ENCODE data around the gene PRKN. TPM values are rescaled to one million over a fixed set of nuclear protein-coding genes. Genes with fewer than 3 reads are reported as not detected.

The PRKN gene
- total RNA-seq, 2 experiments from 2014 or later = 0.82 to 1.00 TPM

- no peak for DNase-seq
- intact Hi-C loops (cut with micrococcal nuclease) = no loop called here
Observed at GRCh38 chr6:161378115-161378514, 1349.5 kb downstream of the PRKN start.

DNA sequence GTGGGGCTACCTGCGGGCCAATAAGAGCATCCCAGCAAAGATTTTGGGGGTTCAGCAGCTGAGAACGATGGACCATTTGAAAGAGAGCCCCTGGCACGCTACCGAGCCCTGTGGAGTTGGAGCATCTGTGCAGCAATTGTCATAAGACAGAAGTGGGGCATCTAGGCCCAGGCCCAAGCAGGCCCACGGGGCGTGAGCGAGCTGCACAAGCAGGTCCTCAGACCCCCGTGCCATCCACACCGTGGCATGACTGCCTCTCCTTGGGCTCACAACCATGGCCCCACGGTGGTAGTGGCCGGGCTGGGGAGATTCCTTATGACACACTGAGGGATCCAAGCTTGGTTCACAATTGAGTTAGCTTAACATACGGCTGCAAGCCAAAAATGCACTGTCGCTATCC lies 1350.5 kb downstream of the PRKN start:
- H3K9me3 Mint-ChIP-seq = no peaks in the 10 kb centered on the region
- H3K36me3 Mint-ChIP-seq = no peaks in the 10 kb centered on the region
- intact Hi-C loops (cut with micrococcal nuclease) = no loop called here
- H3K4me1 Mint-ChIP-seq (ENCODE audit: low read depth) = no peaks in the 10 kb centered on the region
- ChIA-PET POLR2A (no interaction called here), CTCF (interaction anchor here (0.5 to 11.1 kb wide), 3 partner anchors 117 to 445 kb away, joined by 3 to 380 read pairs (median 3); no protein-coding TSS in a partner anchor)
- no peaks in the 10 kb centered on the region for H3K27me3 Mint-ChIP-seq
- H3K4me3 Mint-ChIP-seq = no peak overlapping the region
- DNase-seq = no peak
- H3K27ac Mint-ChIP-seq = no peak overlapping the region

More at GRCh38 chr6:161378115-161378514, 1349.5 kb downstream of the PRKN start:
- no peaks in the 10 kb centered on the region for H3K27me3 Mint-ChIP-seq
- POLR2A ChIA-PET = no interaction called here
- no peak overlapping the region for H3K4me3 Mint-ChIP-seq
- no peak overlapping the region for H3K27ac Mint-ChIP-seq
- no peaks in the 10 kb centered on the region for H3K36me3 Mint-ChIP-seq
- H3K9me3 Mint-ChIP-seq = no peaks in the 10 kb centered on the region
- CTCF ChIA-PET = no interaction called here
- no peaks in the 10 kb centered on the region for H3K4me1 Mint-ChIP-seq (ENCODE audit: low read depth)

DNA sequence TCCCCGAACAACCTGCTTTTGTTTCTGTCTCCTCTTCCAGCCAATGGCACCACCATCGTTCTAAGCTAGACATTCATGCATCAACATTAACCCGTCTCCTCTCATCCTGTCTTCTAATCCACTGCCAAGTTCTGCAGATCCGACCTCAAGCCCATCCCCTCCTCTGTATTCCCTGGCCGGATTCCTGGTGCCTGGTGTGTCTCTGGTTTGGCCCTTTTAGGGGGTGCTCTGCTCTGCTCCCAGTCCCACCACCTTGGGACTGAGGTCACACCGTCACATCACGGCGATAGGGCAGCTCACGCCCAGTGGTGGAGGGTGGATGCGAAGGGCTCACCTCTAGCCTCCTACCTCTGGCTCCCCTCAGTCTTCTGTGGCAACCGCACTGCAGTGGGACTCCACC lies 1351.2 kb downstream of the PRKN start:
- H3K36me3 Mint-ChIP-seq = no peaks in the 10 kb centered on the region
- H3K9me3 Mint-ChIP-seq = no peaks in the 10 kb centered on the region
- intact Hi-C loops (cut with micrococcal nuclease) = no loop called here
- no peak overlapping the region for H3K4me3 Mint-ChIP-seq
- POLR2A ChIA-PET = no interaction called here
- no peak overlapping the region for H3K27ac Mint-ChIP-seq
- no peaks in the 10 kb centered on the region for H3K4me1 Mint-ChIP-seq (ENCODE audit: low read depth)
- CTCF ChIA-PET = interaction anchor here (1.3 to 11.1 kb wide), 2 partner anchors 116 to 444 kb away, joined by 3 to 380 read pairs; no protein-coding TSS in a partner anchor
- H3K27me3 Mint-ChIP-seq = no peaks in the 10 kb centered on the region
- DNase-seq = no peak

- DNase-seq = no peak
- H3K27me3 Mint-ChIP-seq = no peaks in the 10 kb centered on the region
- no peaks in the 10 kb centered on the region for H3K9me3 Mint-ChIP-seq
- no peaks in the 10 kb centered on the region for H3K36me3 Mint-ChIP-seq
- H3K4me1 Mint-ChIP-seq (ENCODE audit: low read depth) = no peaks in the 10 kb centered on the region
- CTCF ChIA-PET = interaction anchor here (11.1 kb wide), 1 partner anchor 443 kb away, joined by 380 read pairs; no protein-coding TSS in a partner anchor
- H3K27ac Mint-ChIP-seq = no peak overlapping the region
- H3K4me3 Mint-ChIP-seq = no peak overlapping the region
- POLR2A ChIA-PET = no interaction called here
- intact Hi-C loops (cut with micrococcal nuclease) = loop anchor here (1.0 to 5.0 kb wide), 5 partner anchors 263 to 853 kb away; no protein-coding TSS in a partner anchor
Observed at GRCh38 chr6:161374971-161375873, 1352.3 kb downstream of the PRKN start.

DNA sequence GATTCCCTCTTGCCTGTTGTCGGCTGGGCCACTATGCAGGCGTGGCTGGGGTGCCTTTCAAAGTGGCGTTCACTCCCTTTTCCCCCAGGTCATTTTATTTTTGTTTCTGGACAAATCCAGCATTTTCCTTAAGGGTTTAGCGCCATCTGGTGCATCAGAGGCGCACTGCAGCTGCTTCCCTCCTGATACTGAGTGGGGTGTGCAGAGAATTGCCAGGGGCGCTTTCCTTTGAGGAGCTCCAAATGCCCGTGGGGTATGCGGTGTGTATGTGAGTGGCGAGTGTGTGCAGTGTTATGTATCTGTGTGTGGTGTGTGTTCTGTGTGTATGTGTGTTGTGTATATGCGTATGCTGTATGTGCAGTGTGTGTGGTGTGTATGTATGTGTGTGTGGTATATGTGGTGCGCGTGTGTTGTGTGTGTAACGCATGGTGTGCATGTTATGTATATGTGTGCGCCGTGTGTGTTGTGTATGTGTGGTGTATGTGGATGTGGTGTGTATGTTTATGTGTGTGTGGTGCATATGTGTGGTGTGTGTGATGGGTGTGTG lies 1353.6 kb downstream of the PRKN start:
- H3K9me3 Mint-ChIP-seq = no peaks in the 10 kb centered on the region
- DNase-seq = peak; percentile 73
- H3K27ac Mint-ChIP-seq = no peak overlapping the region
- CTCF ChIA-PET = interaction anchor here (0.6 to 11.1 kb wide), 32 partner anchors 8 to 854 kb away, joined by 3 to 380 read pairs (median 4); no protein-coding TSS in a partner anchor
- intact Hi-C loops (cut with micrococcal nuclease) = loop anchor here (1.0 to 5.0 kb wide), 5 partner anchors 262 to 852 kb away; no protein-coding TSS in a partner anchor
- H3K36me3 Mint-ChIP-seq = no peaks in the 10 kb centered on the region
- no peak overlapping the region for H3K4me3 Mint-ChIP-seq
- no peaks in the 10 kb centered on the region for H3K27me3 Mint-ChIP-seq
- POLR2A ChIA-PET = interaction anchor here (0.8 kb wide), 1 partner anchor 100 kb away, joined by 4 read pairs; the partner anchor contains the start of gene AGPAT4
- no peaks in the 10 kb centered on the region for H3K4me1 Mint-ChIP-seq (ENCODE audit: low read depth)

- CTCF ChIA-PET = interaction anchor here (1.1 to 11.1 kb wide), 10 partner anchors 12 to 638 kb away, joined by 3 to 380 read pairs (median 8); no protein-coding TSS in a partner anchor
- intact Hi-C loops (cut with micrococcal nuclease) = loop anchor here (5.0 kb wide), 2 partner anchors 260 to 850 kb away; no protein-coding TSS in a partner anchor
- Mint-ChIP-seq H3K4me3 (no peak overlapping the region), H3K36me3 (no peaks in the 10 kb centered on the region), H3K27me3 (no peaks in the 10 kb centered on the region), H3K4me1 (ENCODE audit: low read depth) (no peaks in the 10 kb centered on the region), H3K27ac (no peak overlapping the region), H3K9me3 (no peaks in the 10 kb centered on the region)
- POLR2A ChIA-PET = no interaction called here
- DNase-seq = no peak
Observed at GRCh38 chr6:161372422-161372793, 1355.2 kb downstream of the PRKN start.

DNA sequence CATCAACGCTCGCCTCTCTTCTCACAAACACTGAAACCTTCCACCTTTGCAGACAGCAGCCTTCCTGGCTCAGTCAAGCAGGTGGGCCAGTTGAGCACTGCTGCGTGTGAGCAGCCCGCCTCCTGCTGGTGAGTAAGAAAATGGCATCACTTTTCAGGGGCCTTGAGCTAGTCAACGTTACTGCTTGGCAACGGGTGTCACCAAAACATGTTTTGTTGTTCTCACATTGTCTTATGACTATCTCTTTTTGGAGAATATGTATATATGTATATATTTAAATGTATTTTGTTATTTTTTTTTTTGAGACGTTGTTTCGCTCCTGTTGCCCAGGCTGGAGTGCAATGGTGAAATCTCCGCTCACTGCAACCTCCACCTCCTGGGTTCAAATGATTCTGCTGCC lies 1356.7 kb downstream of the PRKN start:
- H3K36me3 Mint-ChIP-seq = no peaks in the 10 kb centered on the region
- intact Hi-C loops (cut with micrococcal nuclease) = loop anchor here (1.0 to 5.0 kb wide), 5 partner anchors 218 to 849 kb away; no protein-coding TSS in a partner anchor
- H3K4me3 Mint-ChIP-seq = no peak overlapping the region
- no peaks in the 10 kb centered on the region for H3K4me1 Mint-ChIP-seq (ENCODE audit: low read depth)
- no peaks in the 10 kb centered on the region for H3K27me3 Mint-ChIP-seq
- peak; percentile 78 for DNase-seq
- ChIA-PET POLR2A (no interaction called here), CTCF (interaction anchor here (0.6 to 11.1 kb wide), 66 partner anchors 8 to 851 kb away, joined by 3 to 380 read pairs (median 4); no protein-coding TSS in a partner anchor)
- H3K27ac Mint-ChIP-seq = no peak overlapping the region
- no peaks in the 10 kb centered on the region for H3K9me3 Mint-ChIP-seq

- H3K27ac Mint-ChIP-seq = no peak overlapping the region
- H3K27me3 Mint-ChIP-seq = no peaks in the 10 kb centered on the region
- ChIA-PET CTCF (interaction anchor here (0.6 to 11.1 kb wide), 3 partner anchors 175 to 437 kb away, joined by 3 to 380 read pairs (median 3); no protein-coding TSS in a partner anchor), POLR2A (no interaction called here)
- H3K36me3 Mint-ChIP-seq = no peaks in the 10 kb centered on the region
- H3K9me3 Mint-ChIP-seq = no peaks in the 10 kb centered on the region
- DNase-seq = no peak
- H3K4me3 Mint-ChIP-seq = no peak overlapping the region
- intact Hi-C loops (cut with micrococcal nuclease) = no loop called here
- no peaks in the 10 kb centered on the region for H3K4me1 Mint-ChIP-seq (ENCODE audit: low read depth)
Observed at GRCh38 chr6:161369339-161369738, 1358.2 kb downstream of the PRKN start.

GRCh38 chr6:161368514-161368913 lies 1359.1 kb downstream of the PRKN start:
- ChIA-PET CTCF (interaction anchor here (1.1 to 11.1 kb wide), 2 partner anchors 174 to 436 kb away, joined by 3 to 380 read pairs; no protein-coding TSS in a partner anchor), POLR2A (no interaction called here)
- Mint-ChIP-seq H3K9me3 (peaks cover 2% of the 10 kb centered on the region), H3K27me3 (no peaks in the 10 kb centered on the region), H3K36me3 (no peaks in the 10 kb centered on the region), H3K27ac (no peak overlapping the region), H3K4me3 (no peak overlapping the region), H3K4me1 (ENCODE audit: low read depth) (no peaks in the 10 kb centered on the region)
- no peak for DNase-seq
- intact Hi-C loops (cut with micrococcal nuclease) = no loop called here

- Mint-ChIP-seq H3K4me1 (ENCODE audit: low read depth) (no peaks in the 10 kb centered on the region), H3K27me3 (no peaks in the 10 kb centered on the region), H3K36me3 (peaks cover 3% of the 10 kb centered on the region), H3K9me3 (peaks cover 10% of the 10 kb centered on the region), H3K4me3 (no peak overlapping the region), H3K27ac (no peak overlapping the region)
- CTCF ChIA-PET = interaction anchor here (11.1 kb wide), 1 partner anchor 435 kb away, joined by 380 read pairs; no protein-coding TSS in a partner anchor
- no peak for DNase-seq
- POLR2A ChIA-PET = no interaction called here
- intact Hi-C loops (cut with micrococcal nuclease) = no loop called here
Observed at GRCh38 chr6:161367472-161367871, 1360.1 kb downstream of the PRKN start.

DNA sequence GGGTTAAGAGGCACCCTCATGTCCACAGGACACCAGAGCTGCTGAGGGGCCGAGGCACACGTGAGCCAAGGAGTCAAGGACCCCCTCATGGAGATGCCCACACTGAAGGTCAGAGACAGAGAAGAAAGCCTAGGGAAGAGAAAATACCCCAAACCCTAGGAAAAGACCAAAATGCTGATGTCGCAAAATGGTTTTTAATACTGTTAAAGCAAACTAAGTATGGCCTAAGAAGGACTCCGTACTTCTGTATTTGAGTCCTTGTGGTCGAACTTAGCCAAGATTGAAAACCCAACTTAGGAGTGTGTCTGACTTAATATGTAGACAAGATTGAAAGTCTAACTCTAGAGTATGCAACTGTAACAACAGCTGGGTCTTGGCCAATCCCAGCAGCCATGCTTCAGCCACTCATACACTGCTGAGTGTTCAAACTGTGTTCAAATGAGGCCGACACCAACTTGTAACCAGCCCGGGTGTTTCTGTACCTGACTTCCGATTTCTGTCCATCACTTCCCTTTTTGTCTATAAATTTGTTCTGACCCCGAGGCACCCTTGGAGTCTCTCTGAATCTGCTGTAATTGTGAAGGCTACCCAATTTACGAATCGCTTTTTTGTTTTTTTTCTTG lies 1361.2 kb downstream of the PRKN start:
- POLR2A ChIA-PET = no interaction called here
- intact Hi-C loops (cut with micrococcal nuclease) = no loop called here

More for the DNA sequence above, 1361.2 kb downstream of the PRKN start:
- no peaks in the 10 kb centered on the region for H3K4me1 Mint-ChIP-seq (ENCODE audit: low read depth)
- H3K27ac Mint-ChIP-seq = no peak overlapping the region
- CTCF ChIA-PET = interaction anchor here (1.0 to 11.1 kb wide), 3 partner anchors 434 to 436 kb away, joined by 3 to 380 read pairs (median 3); no protein-coding TSS in a partner anchor
- H3K27me3 Mint-ChIP-seq = no peaks in the 10 kb centered on the region
- H3K4me3 Mint-ChIP-seq = no peak overlapping the region
- no peak for DNase-seq
- H3K36me3 Mint-ChIP-seq = peaks cover 5% of the 10 kb centered on the region
- H3K9me3 Mint-ChIP-seq = peaks cover 13% of the 10 kb centered on the region

Measured in activated CD4-positive, alpha-beta memory T cell treated with anti-CD3 and anti-CD28 coated beads for 36 hours (primary cell).